Tibial nerve (tissue), 4 donors: Measurements from ENCODE around the gene WDR91. TPM values are rescaled to one million over a fixed set of nuclear protein-coding genes. Genes with fewer than 3 reads are reported as not detected.

Source experiments
- DNase-seq, 2 donors: peaks; one replicate each; pipeline ENCODE4 v3.0.0-alpha.2; 2019; ENCODE audit warnings: low spot score in 2 of 2
- H3K27ac ChIP-seq, 4 donors: fragments of 200-600 bp; sonication (generic) in 3 of 4; one replicate each; pipeline ENCODE4 v1.5.1; 2017 to 2019; ENCODE audit warnings: mild to moderate bottlenecking in 1 of 4
- H3K27me3 ChIP-seq, 2 donors: fragments of 200-600 bp; sonication (generic) in 1 of 2; one replicate each; pipeline versions ENCODE4 v1.5.1 to v1.6.0; 2017 to 2019
- H3K36me3 ChIP-seq, 3 donors: fragments of 200-600 bp; sonication (generic); one replicate each; pipeline ENCODE4 v1.5.1; 2018 to 2019
- H3K4me1 ChIP-seq, 4 donors: fragments of 200-600 bp; sonication (generic) in 3 of 4; one replicate each; pipeline ENCODE4 v1.5.1; 2017 to 2019
- H3K4me3 ChIP-seq, 4 donors: fragments of 200-600 bp; sonication (generic) in 3 of 4; one replicate each; pipeline ENCODE4 v1.5.1; 2017 to 2019; ENCODE audit warnings: mild to moderate bottlenecking in 1 of 4, moderate library complexity in 1 of 4
- H3K9me3 ChIP-seq, 4 donors: fragments of 200-600 bp; sonication (generic) in 3 of 4; one replicate each; pipeline ENCODE4 v1.5.1; 2017 to 2019
- CTCF ChIP-seq, 5 experiments: fragments of 200-600 bp in 3 of 5; fragments of 450-650 bp in 2 of 5; sonication (generic) in 3 of 5; IDR thresholded peaks; one replicate each; pipeline ENCODE4 v1.5.1; 2016 to 2019; ENCODE audit warnings: antibody characterized with exemption in 5 of 5, mild to moderate bottlenecking in 3 of 5, moderate library complexity in 2 of 5
- EP300 ChIP-seq, 2 donors: sonication (generic); formaldehyde crosslinking; IDR thresholded peaks; one replicate each; pipeline ENCODE4 v1.6.1; 2017; ENCODE audit warnings: antibody characterized with exemption in 2 of 2, mild to moderate bottlenecking in 1 of 2
- POLR2A ChIP-seq, 2 donors: fragments of 450-650 bp; IDR thresholded peaks; one replicate each; pipeline ENCODE4 v1.6.1; 2017; ENCODE audit warnings: antibody characterized with exemption in 2 of 2, mild to moderate bottlenecking in 2 of 2, moderate library complexity in 2 of 2
- WGBS, 2 donors: methylation state at CpG; one replicate each; pipeline ENCODE4 v1.1.5; 2018; 5-methylcytosine and 5-hydroxymethylcytosine counted together
- total RNA-seq, 4 donors: library from RNA; depleted of rRNA; stranded (reverse); fragments of >200 nt; gene quantifications; one replicate each; pipeline ENCODE4 v1.1.0, GENCODE V29; 2016

WDR91 gene
- total RNA-seq, 4 donors from 2014 or later, result 20.7 to 82.2 (median 32.6) TPM

GRCh38 chr7:135164357-135165061 lies 46.8 kb downstream of the WDR91 start:
- H3K27ac ChIP-seq, result peak overlapping the region in 2 of 4 donors; percentile 14 to 59
- H3K9me3 ChIP-seq, result no peaks in the 10 kb centered on the region
- H3K27me3 ChIP-seq, result no peaks in the 10 kb centered on the region
- TF ChIP-seq EP300 (IDR thresholded peaks at IDR 0.05), result no peak
- TF ChIP-seq CTCF (IDR thresholded peaks at IDR 0.05), result no peak
- no peak for TF ChIP-seq POLR2A (IDR thresholded peaks at IDR 0.05)
- peaks cover 0 to 77% (median 37%) of the 10 kb centered on the region in 4 donors for H3K4me1 ChIP-seq
- DNase-seq, result no peak
- WGBS, 2 donors, result 88% methylated on average over 17 to 18 of the region's 18 CpGs
- H3K4me3 ChIP-seq, result no peak overlapping the region
- peaks cover 0 to 59% (median 0%) of the 10 kb centered on the region in 3 donors for H3K36me3 ChIP-seq

- no peaks in the 10 kb centered on the region for H3K9me3 ChIP-seq
- H3K4me3 ChIP-seq, result no peak overlapping the region
- TF ChIP-seq POLR2A (IDR thresholded peaks at IDR 0.05) (no peak), EP300 (IDR thresholded peaks at IDR 0.05) (no peak), CTCF (IDR thresholded peaks at IDR 0.05) (no peak)
- DNase-seq, result no peak
- 93 to 94% methylated on average over 2 of the region's 2 CpGs for WGBS, 2 donors
- H3K4me1 ChIP-seq, result peaks cover 0 to 77% (median 23%) of the 10 kb centered on the region in 4 donors
- peak overlapping the region in 1 of 4 donors; percentile 55 for H3K27ac ChIP-seq
- H3K36me3 ChIP-seq, result peaks cover 0 to 66% (median 0%) of the 10 kb centered on the region in 3 donors
- no peaks in the 10 kb centered on the region for H3K27me3 ChIP-seq
Observed at GRCh38 chr7:135162382-135163001, 48.8 kb downstream of the WDR91 start.

GRCh38 chr7:135161669-135162068 lies 49.7 kb downstream of the WDR91 start:
- no peak for DNase-seq
- H3K36me3 ChIP-seq, result peaks cover 0 to 66% (median 0%) of the 10 kb centered on the region in 3 donors
- peaks cover 0 to 2% (median 0%) of the 10 kb centered on the region in 4 donors for H3K9me3 ChIP-seq
- 61 to 74% methylated on average over 6 of the region's 6 CpGs for WGBS, 2 donors
- TF ChIP-seq POLR2A (IDR thresholded peaks at IDR 0.05) (no peak), EP300 (IDR thresholded peaks at IDR 0.05) (no peak), CTCF (IDR thresholded peaks at IDR 0.05) (no peak)
- peak overlapping the region in 2 of 4 donors; percentile 55 to 61 for H3K27ac ChIP-seq
- H3K4me1 ChIP-seq, result peaks cover 0 to 72% (median 23%) of the 10 kb centered on the region in 4 donors
- no peaks in the 10 kb centered on the region for H3K27me3 ChIP-seq
- no peak overlapping the region for H3K4me3 ChIP-seq

- peaks cover 0 to 66% (median 23%) of the 10 kb centered on the region in 4 donors for H3K4me1 ChIP-seq
- H3K36me3 ChIP-seq, result peaks cover 0 to 64% (median 0%) of the 10 kb centered on the region in 3 donors
Observed at GRCh38 chr7:135160858-135161653, 50.3 kb downstream of the WDR91 start.

More at GRCh38 chr7:135160858-135161653, 50.3 kb downstream of the WDR91 start:
- 46 to 48% methylated on average over 9 of the region's 9 CpGs for WGBS, 2 donors
- TF ChIP-seq POLR2A (IDR thresholded peaks at IDR 0.05) (no peak), CTCF (IDR thresholded peaks at IDR 0.05) (no peak), EP300 (IDR thresholded peaks at IDR 0.05) (no peak)
- Histone ChIP-seq H3K27ac (peak overlapping the region in 3 of 4 donors; percentile 24 to 61 (median 55)), H3K9me3 (peaks cover 0 to 7% (median 1%) of the 10 kb centered on the region in 4 donors), H3K4me3 (no peak overlapping the region), H3K27me3 (no peaks in the 10 kb centered on the region)
- no peak for DNase-seq
